HepG2 (cell line): ENCODE results near the gene NT5DC1. TPM values are rescaled to one million over a fixed set of nuclear protein-coding genes. Genes with fewer than 3 reads are reported as not detected.

ENCODE experiments used
- ATAC-seq: fragments of 200-7000 bp; cut with Tn5 transposase; 3 replicates; pipeline ENCODE4 v1.9.1; 2020; ENCODE audit warnings: mild to moderate bottlenecking, moderate library complexity
- BruUV-seq: library from RNA; stranded (reverse); fragments of 400-500 nt; replicated peaks from 2 replicates; lab custom pipeline; 2021; lab: Mats Ljungman, UMichigan
- CTCF ChIA-PET: fragments of 300-600 bp; formaldehyde crosslinking; extraction: SDS; loops from one replicate; lab custom pipeline; 2021; ENCODE audit warnings: low total read pairs, inconsistent platforms, low intra/inter-chr PET ratio; lab: Yijun Ruan, JAX
- POLR2A ChIA-PET: fragments of 350-600 bp; sonication (Branson Sonifier 250); formaldehyde crosslinking; loops from one replicate; lab custom pipeline; 2020; ENCODE audit warnings: antibody characterized with exemption, inconsistent platforms; lab: Yijun Ruan, JAX
- DNase-seq: peaks from one replicate; pipeline ENCODE4 v3.0.0-alpha.2; 2015; ENCODE audit warnings: low spot score
- FAIRE-seq: peaks from 3 replicates; lab custom pipeline; 2011; peaks lifted over from hg19 to GRCh38; lab: Jason Lieb, UNC
- H2AFZ ChIP-seq: one replicate; pipeline ENCODE4 v1.6.1; 2011; ENCODE audit warnings: low read length, inconsistent platforms
- H3K27ac ChIP-seq: fragments of 300-600 bp; 3 replicates; pipeline ENCODE4 v1.8.0; 2011; ENCODE audit warnings: mixed run types, mild to moderate bottlenecking, mixed read lengths, low read length, inconsistent platforms; ENCODE audit not compliant: insufficient read depth; ENCODE audit errors: extremely low read length
- H3K27me3 ChIP-seq, 2 experiments: fragments of 200-600 bp in 1 of 2; 2 replicates in 1 of 2; 3 replicates in 1 of 2; pipeline versions ENCODE4 v1.6.0 to v1.8.0; 2011; ENCODE audit warnings: low read length in 2 of 2, mild to moderate bottlenecking in 2 of 2, moderate library complexity in 2 of 2, inconsistent platforms in 1 of 2; ENCODE audit not compliant: insufficient read depth in 2 of 2, control insufficient read depth in 1 of 2
- H3K36me3 ChIP-seq, 2 experiments: fragments of 200-600 bp in 1 of 2; replicated peaks in 1 of 2; 2 replicates in 1 of 2; 3 replicates in 1 of 2; pipeline versions ENCODE4 v1.5.1 to v1.8.0; 2011; ENCODE audit warnings: low read length in 2 of 2, inconsistent platforms in 1 of 2; ENCODE audit not compliant: insufficient read depth in 2 of 2, control insufficient read depth in 1 of 2
- H3K4me1 ChIP-seq: 2 replicates; pipeline ENCODE4 v1.5.1; 2012; ENCODE audit warnings: low read length, inconsistent platforms; ENCODE audit not compliant: insufficient read depth
- H3K4me2 ChIP-seq: 2 replicates; pipeline ENCODE4 v1.6.0; 2011; ENCODE audit warnings: low read depth, low read length, inconsistent platforms
- H3K4me3 ChIP-seq, 3 experiments: fragments of 200-600 bp in 1 of 3; sonication (generic), shearing (Covaris generic) in 1 of 3; replicated peaks in 1 of 3; 2 replicates each; pipeline ENCODE4 v1.5.1; 2011 to 2016; ENCODE audit warnings: low read length in 3 of 3, inconsistent platforms in 2 of 3, low read depth in 2 of 3, mild to moderate bottlenecking in 2 of 3, control low read depth in 1 of 3, mixed read lengths in 1 of 3; ENCODE audit not compliant: insufficient read depth in 1 of 3
- H3K79me2 ChIP-seq: one replicate; pipeline ENCODE4 v1.6.1; 2011; ENCODE audit warnings: low read length, inconsistent platforms; ENCODE audit not compliant: insufficient read depth
- H3K9ac ChIP-seq: 2 replicates; pipeline ENCODE4 v1.6.0; 2011; ENCODE audit warnings: mild to moderate bottlenecking, low read depth, low read length, inconsistent platforms; ENCODE audit not compliant: insufficient read depth
- H3K9me3 ChIP-seq: 2 replicates; pipeline ENCODE4 v1.5.1; 2012; ENCODE audit warnings: mild to moderate bottlenecking, low read length
- H4K20me1 ChIP-seq: 2 replicates; pipeline ENCODE4 v1.6.0; 2011; ENCODE audit warnings: inconsistent platforms, mild to moderate bottlenecking, low read length, moderate library complexity; ENCODE audit not compliant: insufficient read depth
- CBFB ChIP-seq: sonication (generic); formaldehyde crosslinking; IDR thresholded peaks from 2 replicates; pipeline ENCODE4 v1.4.0; 2020; ENCODE audit warnings: missing genetic modification reagents
- ELF4 ChIP-seq: sonication (generic); formaldehyde crosslinking; IDR thresholded peaks from 2 replicates; pipeline ENCODE4 v1.5.0; 2020; ENCODE audit warnings: missing genetic modification reagents, mild to moderate bottlenecking, moderate library complexity, borderline replicate concordance
- HNF4A ChIP-seq: sonication (generic); formaldehyde crosslinking; IDR thresholded peaks from 2 replicates; pipeline ENCODE4 v1.4.0; 2020; ENCODE audit warnings: missing genetic modification reagents
- LCORL ChIP-seq, 2 experiments: fragments of 450-650 bp in 1 of 2; sonication (generic) in 1 of 2; formaldehyde crosslinking in 1 of 2; IDR thresholded peaks; 2 replicates each; pipeline versions ENCODE4 v1.5.0 to v1.6.1; 2017 to 2020; ENCODE audit warnings: antibody characterized with exemption in 1 of 2, missing genetic modification reagents in 1 of 2
- NAIF1 ChIP-seq: sonication (generic); formaldehyde crosslinking; IDR thresholded peaks from 2 replicates; pipeline ENCODE4 v1.5.0; 2020; ENCODE audit warnings: mild to moderate bottlenecking, missing genetic modification reagents, borderline replicate concordance
- NCOA1 ChIP-seq: sonication (generic); formaldehyde crosslinking; IDR thresholded peaks from 2 replicates; pipeline ENCODE4 v1.9.0; 2021; ENCODE audit warnings: missing genetic modification reagents
- PRPF4 ChIP-seq: fragments of 200-400 bp; formaldehyde crosslinking; IDR thresholded peaks from 2 replicates; pipeline ENCODE4 v1.6.1; 2016; ENCODE audit warnings: low read length, low read depth; ENCODE audit not compliant: poor library complexity, severe bottlenecking
- RARG ChIP-seq: sonication (generic); formaldehyde crosslinking; IDR thresholded peaks from 2 replicates; pipeline ENCODE4 v1.4.0; 2020; ENCODE audit warnings: low read depth, mild to moderate bottlenecking, missing genetic modification reagents
- RXRB ChIP-seq: IDR thresholded peaks from 2 replicates; pipeline ENCODE4 v1.6.1; 2016; ENCODE audit warnings: borderline replicate concordance, missing genetic modification reagents, missing compliant biosample characterization
- SOX5 ChIP-seq: IDR thresholded peaks from 2 replicates; pipeline ENCODE4 v1.6.1; 2016; ENCODE audit warnings: borderline replicate concordance
- TCF12 ChIP-seq, 2 experiments: fragments of 450-650 bp in 1 of 2; sonication (generic) in 1 of 2; formaldehyde crosslinking in 1 of 2; IDR thresholded peaks; 2 replicates each; pipeline versions ENCODE4 v1.6.1 to v1.8.0; 2017 to 2022; ENCODE audit warnings: antibody characterized with exemption in 1 of 2, mild to moderate bottlenecking in 1 of 2, missing genetic modification reagents in 1 of 2, moderate library complexity in 1 of 2
- ZFP90 ChIP-seq: sonication (generic); formaldehyde crosslinking; IDR thresholded peaks from 2 replicates; pipeline ENCODE4 v1.8.0; 2022; ENCODE audit warnings: missing genetic modification reagents, mild to moderate bottlenecking, inconsistent platforms, borderline replicate concordance
- ZNF503 ChIP-seq: sonication (generic); formaldehyde crosslinking; IDR thresholded peaks from 2 replicates; pipeline ENCODE4 v1.4.0; 2020; ENCODE audit warnings: missing genetic modification reagents
- ZNF607 ChIP-seq: sonication (generic); formaldehyde crosslinking; IDR thresholded peaks from 2 replicates; pipeline ENCODE4 v1.5.1; 2020; ENCODE audit warnings: missing genetic modification reagents, mild to moderate bottlenecking, borderline replicate concordance
- WGBS: methylation state at CpG from one replicate; pipeline ENCODE4 v1.1.6; 2017; ENCODE audit warnings: low lambda C conversion rate; 5-methylcytosine and 5-hydroxymethylcytosine counted together
- in situ Hi-C: cut with HindIII; loops from 2 replicates; pipeline ENCODE4 v1.10.0; 2017; ENCODE audit warnings: low pct_unique_long_range_greater_than_20kb; ENCODE audit not compliant: extremely low pct_ligation_motif_present
- intact Hi-C: fragments of 100-400 bp; cut with micrococcal nuclease; formaldehyde crosslinking; loops from one replicate; pipeline ENCODE4 v1.10.0; 2022; ENCODE audit not compliant: unreplicated experiment
- polyA plus RNA-seq, 8 experiments: library from polyadenylated mRNA; depleted of rRNA in 3 of 8; stranded (reverse) in 7 of 8; unstranded in 1 of 8; fragments of >200 nt; fragmentation: Illumina TruSeq in 4 of 8; extraction: Trizol in 4 of 8; gene quantifications; 2 replicates each; pipeline versions ENCODE4 v1.2.1 to v1.2.3, GENCODE V29; 2011 to 2016; ENCODE audit warnings: low read depth in 4 of 8, missing spikeins in 1 of 8, mixed read lengths in 1 of 8; ENCODE audit not compliant: insufficient read depth in 1 of 8
- total RNA-seq, 5 experiments: library from RNA; depleted of rRNA; stranded (reverse); fragments of >200 nt; fragmentation: Illumina TruSeq; extraction: Trizol; gene quantifications; 2 replicates each; pipeline ENCODE4 v1.2.3, GENCODE V29; 2016; ENCODE audit warnings: low read depth in 1 of 5
- TF ChIP-seq, protein P1 (sequence below): sonication (generic); formaldehyde crosslinking; IDR thresholded peaks from 2 replicates; pipeline ENCODE4 v1.4.0; 2020; ENCODE audit warnings: missing genetic modification reagents
- TF ChIP-seq, protein P2 (sequence below): sonication (generic); formaldehyde crosslinking; IDR thresholded peaks from 2 replicates; pipeline ENCODE4 v1.4.0; 2020; ENCODE audit warnings: missing genetic modification reagents
- TF ChIP-seq, protein P3 (sequence below): IDR thresholded peaks from 2 replicates; pipeline ENCODE4 v1.6.1; 2018; ENCODE audit warnings: missing genetic modification reagents

NT5DC1 gene
- total and polyA plus RNA-seq, 2 of the 13 experiments (the other 11 are each of a cell fraction or from before 2014, with no cell fraction given): 27.0 to 56.1 TPM

- CTCF ChIA-PET: interaction anchor here (1.1 kb wide), 1 partner anchor 14 kb away, joined by 3 read pairs; no protein-coding TSS in a partner anchor
- under 1% methylated on average over 5 of the region's 5 CpGs for whole genome bisulfite sequencing
- TF ChIP-seq ELF4 (0 out of 2 replicates have a peak, but pooled peaks have one; percentile 27), NAIF1 (CRISPR knock-in tag) (no peak), HNF4A (CRISPR knock-in tag) (peak; percentile 78), LCORL (IDR thresholded peaks at IDR 0.05) (no peak), LCORL (CRISPR knock-in tag; IDR thresholded peaks at IDR 0.05) (no peak), ZNF607 (CRISPR knock-in tag) (0 out of 2 replicates have a peak, but pooled peaks have one; percentile 28), RXRB (CRISPR knock-in tag) (peak; percentile 61), ZFP90 (CRISPR knock-in tag) (no peak), PRPF4 (no peak), RARG (CRISPR knock-in tag) (no peak), TCF12 (IDR thresholded peaks at IDR 0.05) (no peak), TCF12 (CRISPR knock-in tag; IDR thresholded peaks at IDR 0.05) (peak; percentile 38; the same call in 1 of the 2 replicates), NCOA1 (CRISPR knock-in tag) (0 out of 2 replicates have a peak, but pooled peaks have one; percentile 5), CBFB (CRISPR knock-in tag) (no peak), ZNF503 (CRISPR knock-in tag) (0 out of 2 replicates have a peak, but pooled peaks have one; percentile 35), SOX5 (CRISPR knock-in tag) (peak; percentile 84)
- TF ChIP-seq, protein P1, sequence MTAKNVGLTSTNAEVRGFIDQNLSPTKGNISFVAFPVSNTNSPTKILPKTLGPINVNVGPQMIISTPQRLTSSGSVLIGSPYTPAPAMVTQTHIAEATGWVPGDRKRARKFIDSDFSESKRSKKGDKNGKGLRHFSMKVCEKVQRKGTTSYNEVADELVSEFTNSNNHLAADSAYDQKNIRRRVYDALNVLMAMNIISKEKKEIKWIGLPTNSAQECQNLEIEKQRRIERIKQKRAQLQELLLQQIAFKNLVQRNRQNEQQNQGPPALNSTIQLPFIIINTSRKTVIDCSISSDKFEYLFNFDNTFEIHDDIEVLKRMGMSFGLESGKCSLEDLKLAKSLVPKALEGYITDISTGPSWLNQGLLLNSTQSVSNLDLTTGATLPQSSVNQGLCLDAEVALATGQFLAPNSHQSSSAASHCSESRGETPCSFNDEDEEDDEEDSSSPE (CRISPR knock-in tag): peak; percentile 42; the same call in 1 of the 2 replicates
- TF ChIP-seq, protein P2, sequence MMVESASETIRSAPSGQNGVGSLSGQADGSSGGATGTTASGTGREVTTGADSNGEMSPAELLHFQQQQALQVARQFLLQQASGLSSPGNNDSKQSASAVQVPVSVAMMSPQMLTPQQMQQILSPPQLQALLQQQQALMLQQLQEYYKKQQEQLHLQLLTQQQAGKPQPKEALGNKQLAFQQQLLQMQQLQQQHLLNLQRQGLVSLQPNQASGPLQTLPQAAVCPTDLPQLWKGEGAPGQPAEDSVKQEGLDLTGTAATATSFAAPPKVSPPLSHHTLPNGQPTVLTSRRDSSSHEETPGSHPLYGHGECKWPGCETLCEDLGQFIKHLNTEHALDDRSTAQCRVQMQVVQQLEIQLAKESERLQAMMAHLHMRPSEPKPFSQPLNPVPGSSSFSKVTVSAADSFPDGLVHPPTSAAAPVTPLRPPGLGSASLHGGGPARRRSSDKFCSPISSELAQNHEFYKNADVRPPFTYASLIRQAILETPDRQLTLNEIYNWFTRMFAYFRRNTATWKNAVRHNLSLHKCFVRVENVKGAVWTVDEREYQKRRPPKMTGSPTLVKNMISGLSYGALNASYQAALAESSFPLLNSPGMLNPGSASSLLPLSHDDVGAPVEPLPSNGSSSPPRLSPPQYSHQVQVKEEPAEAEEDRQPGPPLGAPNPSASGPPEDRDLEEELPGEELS: peak; percentile 83
- TF ChIP-seq, protein P3, sequence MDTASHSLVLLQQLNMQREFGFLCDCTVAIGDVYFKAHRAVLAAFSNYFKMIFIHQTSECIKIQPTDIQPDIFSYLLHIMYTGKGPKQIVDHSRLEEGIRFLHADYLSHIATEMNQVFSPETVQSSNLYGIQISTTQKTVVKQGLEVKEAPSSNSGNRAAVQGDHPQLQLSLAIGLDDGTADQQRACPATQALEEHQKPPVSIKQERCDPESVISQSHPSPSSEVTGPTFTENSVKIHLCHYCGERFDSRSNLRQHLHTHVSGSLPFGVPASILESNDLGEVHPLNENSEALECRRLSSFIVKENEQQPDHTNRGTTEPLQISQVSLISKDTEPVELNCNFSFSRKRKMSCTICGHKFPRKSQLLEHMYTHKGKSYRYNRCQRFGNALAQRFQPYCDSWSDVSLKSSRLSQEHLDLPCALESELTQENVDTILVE (CRISPR knock-in tag): no peak
Observed at GRCh38 chr6:116255246-116255800, 154.7 kb downstream of the NT5DC1 start.

More at GRCh38 chr6:116255246-116255800, 154.7 kb downstream of the NT5DC1 start:
- peak overlapping the region; percentile 78 for H3K27ac ChIP-seq
- H3K9ac ChIP-seq: peak overlapping the region; percentile 76
- intact Hi-C loops: loop anchor here (2.0 to 10.0 kb wide), 2 partner anchors 23 to 1229 kb away; partner anchors contain the start of genes DCBLD1 and TSPYL1
- BruUV-seq: no TSS peak
- peak overlapping the region; percentile 39 for H2AFZ ChIP-seq
- H3K9me3 ChIP-seq: no peaks in the 10 kb centered on the region
- H3K27me3 ChIP-seq: no peaks in the 10 kb centered on the region
- FAIRE-seq: peak; percentile 80
- DNase-seq: peak; percentile 65
- in situ Hi-C loops: no loop called here
- H3K4me2 ChIP-seq: peak overlapping the region; percentile 92
- peaks cover 22% of the 10 kb centered on the region for H3K79me2 ChIP-seq
- POLR2A ChIA-PET: interaction anchor here (1.2 to 3.3 kb wide), 5 partner anchors 10 to 24 kb away, joined by 3 to 24 read pairs (median 5); partner anchors contain the start of gene TSPYL1
- 0 out of 5 replicates have a peak, but pooled peaks cover 0 to 2% of the 10 kb centered on the region in 2 experiments for H3K36me3 ChIP-seq
- H3K4me3 ChIP-seq: peak overlapping the region; percentile 86 to 92 (median 89); a peak in 5 of 6 replicates
- H4K20me1 ChIP-seq: no peaks in the 10 kb centered on the region
- peaks cover 48% of the 10 kb centered on the region for H3K4me1 ChIP-seq
- peak; percentile 64 for ATAC-seq
